ENCODE data around the gene GCC1.
"Not testable (repeated sequence)": the region's sequence is repeated elsewhere in the genome, so short reads cannot be mapped to it uniquely, and the experiment has no call there.

The GCC1 gene

DNA sequence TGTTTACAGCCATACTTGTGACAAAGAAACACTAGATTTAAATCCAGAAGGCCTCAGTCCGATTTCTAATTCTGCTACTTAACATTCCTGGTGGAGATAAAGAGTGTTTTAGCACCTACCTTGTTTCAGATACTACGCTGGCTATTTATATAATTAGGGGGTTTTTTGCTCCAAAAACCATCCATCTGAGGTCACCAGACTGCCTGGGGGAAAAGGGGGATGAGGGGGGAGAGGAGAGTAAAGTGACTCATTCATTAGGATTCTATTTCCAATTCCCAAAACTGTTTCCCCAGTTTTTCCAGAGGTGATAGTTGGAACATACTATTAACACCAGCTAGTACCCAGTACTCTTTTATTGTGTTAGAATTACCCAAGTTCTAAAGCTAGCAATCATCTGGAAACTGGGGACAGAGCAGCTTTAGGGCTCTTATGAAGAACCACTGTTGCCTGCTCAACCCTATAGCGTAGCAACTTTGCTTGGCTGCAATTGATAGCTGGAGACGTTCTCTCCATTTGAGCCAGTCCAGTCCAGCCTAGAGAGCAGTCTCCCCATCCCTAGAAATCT is 6.6 kb downstream of the GCC1 start:
- no peak overlapping the region for H3K27ac ChIP-seq (ENCODE audit: low read depth, low read length)
- peaks cover 34% of the 10 kb centered on the region for H3K79me2 ChIP-seq (ENCODE audit: control insufficient read depth, low read length)
- H3K36me3 ChIP-seq (ENCODE audit: control insufficient read depth, low read length), result peaks cover 40% of the 10 kb centered on the region
- no peak overlapping the region for H3K4me2 ChIP-seq (ENCODE audit: low read length)
- H3K9me3 ChIP-seq (ENCODE audit: control insufficient read depth, insufficient read depth, low read length), result no peaks in the 10 kb centered on the region
- no peak overlapping the region for H3K4me3 ChIP-seq (ENCODE audit: low read length)
- peaks cover 5% of the 10 kb centered on the region for H3K4me1 ChIP-seq (ENCODE audit: control insufficient read depth, low read length)
- H3F3A ChIP-seq (ENCODE audit: control insufficient read depth, insufficient read depth), result no peaks in the 10 kb centered on the region
- TF ChIP-seq EZH2phosphoT487 (IDR thresholded peaks at IDR 0.05; ENCODE audit: borderline replicate concordance, low read length), result no peak
- TF ChIP-seq, protein P1, sequence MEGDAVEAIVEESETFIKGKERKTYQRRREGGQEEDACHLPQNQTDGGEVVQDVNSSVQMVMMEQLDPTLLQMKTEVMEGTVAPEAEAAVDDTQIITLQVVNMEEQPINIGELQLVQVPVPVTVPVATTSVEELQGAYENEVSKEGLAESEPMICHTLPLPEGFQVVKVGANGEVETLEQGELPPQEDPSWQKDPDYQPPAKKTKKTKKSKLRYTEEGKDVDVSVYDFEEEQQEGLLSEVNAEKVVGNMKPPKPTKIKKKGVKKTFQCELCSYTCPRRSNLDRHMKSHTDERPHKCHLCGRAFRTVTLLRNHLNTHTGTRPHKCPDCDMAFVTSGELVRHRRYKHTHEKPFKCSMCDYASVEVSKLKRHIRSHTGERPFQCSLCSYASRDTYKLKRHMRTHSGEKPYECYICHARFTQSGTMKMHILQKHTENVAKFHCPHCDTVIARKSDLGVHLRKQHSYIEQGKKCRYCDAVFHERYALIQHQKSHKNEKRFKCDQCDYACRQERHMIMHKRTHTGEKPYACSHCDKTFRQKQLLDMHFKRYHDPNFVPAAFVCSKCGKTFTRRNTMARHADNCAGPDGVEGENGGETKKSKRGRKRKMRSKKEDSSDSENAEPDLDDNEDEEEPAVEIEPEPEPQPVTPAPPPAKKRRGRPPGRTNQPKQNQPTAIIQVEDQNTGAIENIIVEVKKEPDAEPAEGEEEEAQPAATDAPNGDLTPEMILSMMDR (IDR thresholded peaks at IDR 0.05; ENCODE audit: low read depth, low read length, poor library complexity, severe bottlenecking), result no peak
- H3K9me2 ChIP-seq (replicated peaks; ENCODE audit: control insufficient read depth, low read length), result no peaks in the 10 kb centered on the region
- H3K27me3 ChIP-seq (ENCODE audit: control insufficient read depth, low read length), result no peaks in the 10 kb centered on the region
- peaks cover 9% of the 10 kb centered on the region; the same call in 1 of the 2 replicates for H4K20me1 ChIP-seq (ENCODE audit: control insufficient read depth, insufficient read depth, low read depth, low read length)

DNA sequence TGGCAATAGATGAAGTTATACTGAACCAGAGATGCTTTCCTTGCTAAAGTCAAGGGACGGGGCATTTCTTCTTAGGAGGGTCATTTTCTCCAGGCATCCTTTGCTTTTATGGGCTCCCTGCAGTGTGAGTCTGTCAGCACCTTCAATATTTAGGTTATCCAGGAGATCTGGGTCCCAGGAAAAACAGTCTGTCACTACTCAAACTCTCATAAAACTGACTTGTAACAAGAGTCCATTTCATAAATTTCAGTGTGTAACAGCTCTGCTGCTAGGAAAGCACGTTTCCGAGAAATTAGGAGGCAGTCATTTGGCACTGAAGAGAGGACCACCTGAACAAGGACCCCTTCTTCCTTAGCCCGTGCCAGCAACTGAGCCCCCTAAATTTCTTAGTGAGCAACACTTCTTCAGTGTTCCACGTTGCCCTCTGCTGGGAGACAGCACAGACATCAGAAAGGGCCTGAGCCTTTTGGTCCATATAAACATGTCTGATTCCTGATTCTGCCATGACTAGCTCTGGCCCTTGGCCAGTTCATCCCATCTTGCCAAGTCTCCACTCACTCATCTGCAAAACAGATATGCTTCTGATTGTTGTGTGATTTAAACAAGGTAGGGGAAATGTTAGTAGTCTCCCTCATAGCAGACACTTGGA is 7.2 kb downstream of the GCC1 start:
- Histone ChIP-seq H3K4me1 (ENCODE audit: control insufficient read depth, low read length) (no peaks in the 10 kb centered on the region; the same call in 1 of the 2 replicates), H4K20me1 (ENCODE audit: control insufficient read depth, insufficient read depth, low read depth, low read length) (peaks cover 3% of the 10 kb centered on the region; the same call in 1 of the 2 replicates), H3K9me2 (replicated peaks; ENCODE audit: control insufficient read depth, low read length) (no peaks in the 10 kb centered on the region), H3F3A (ENCODE audit: control insufficient read depth, insufficient read depth) (no peaks in the 10 kb centered on the region), H3K27ac (ENCODE audit: low read depth, low read length) (no peak overlapping the region), H3K27me3 (ENCODE audit: control insufficient read depth, low read length) (no peaks in the 10 kb centered on the region), H3K4me3 (ENCODE audit: low read length) (no peak overlapping the region), H3K9me3 (ENCODE audit: control insufficient read depth, insufficient read depth, low read length) (no peaks in the 10 kb centered on the region), H3K79me2 (ENCODE audit: control insufficient read depth, low read length) (peaks cover 28% of the 10 kb centered on the region), H3K36me3 (ENCODE audit: control insufficient read depth, low read length) (peaks cover 34% of the 10 kb centered on the region), H3K4me2 (ENCODE audit: low read length) (no peak overlapping the region)
- TF ChIP-seq EZH2phosphoT487 (IDR thresholded peaks at IDR 0.05; ENCODE audit: borderline replicate concordance, low read length), result no peak
- TF ChIP-seq, protein P1 (IDR thresholded peaks at IDR 0.05; ENCODE audit: low read depth, low read length, poor library complexity, severe bottlenecking), result peak; percentile 29

DNA sequence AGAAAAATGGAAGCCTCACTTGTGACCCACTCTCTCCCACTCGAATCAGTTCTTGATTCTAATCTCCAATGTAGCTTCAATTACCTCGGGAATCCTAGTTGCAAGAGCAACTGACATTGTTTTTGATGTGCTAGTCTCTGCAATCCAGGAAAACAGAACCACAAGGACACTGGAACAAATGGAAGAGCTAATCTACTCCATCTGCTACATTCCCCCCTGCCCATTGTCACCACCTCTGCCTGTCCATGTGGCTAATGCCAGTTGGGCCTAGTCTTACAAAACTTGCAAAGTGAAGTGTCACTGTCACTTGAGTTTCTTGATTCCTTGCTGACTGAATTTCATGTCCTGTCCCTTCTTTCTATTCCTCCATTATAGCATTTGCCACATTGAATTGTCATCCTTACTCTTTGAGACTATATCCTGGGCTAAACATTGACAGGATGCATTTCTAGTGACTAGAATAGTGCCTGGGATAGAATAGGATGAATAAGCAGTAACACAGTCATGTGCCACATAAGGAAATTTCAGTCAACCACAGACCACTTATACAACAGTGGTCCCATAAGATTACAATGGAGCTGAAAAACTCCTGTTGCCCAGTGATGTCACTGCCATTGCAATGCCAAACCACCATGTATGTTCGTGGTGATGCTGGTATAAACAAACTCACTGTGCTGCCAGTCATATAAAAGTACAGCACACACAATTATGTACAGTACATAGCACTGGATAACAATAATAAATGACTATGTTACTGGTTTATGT is 13.5 kb downstream of the GCC1 start:
- no peak overlapping the region for H3K4me3 ChIP-seq (ENCODE audit: low read length)
- H3K36me3 ChIP-seq (ENCODE audit: control insufficient read depth, low read length), result no peaks in the 10 kb centered on the region
- no peaks in the 10 kb centered on the region for H3K27me3 ChIP-seq (ENCODE audit: control insufficient read depth, low read length)
- no peak overlapping the region for H3K27ac ChIP-seq (ENCODE audit: low read depth, low read length)
- H3K9me2 ChIP-seq (replicated peaks; ENCODE audit: control insufficient read depth, low read length), result no peaks in the 10 kb centered on the region
- no peaks in the 10 kb centered on the region for H3K9me3 ChIP-seq (ENCODE audit: control insufficient read depth, insufficient read depth, low read length)
- 0 out of 2 replicates have a peak, but pooled peaks cover 3% of the 10 kb centered on the region for H3F3A ChIP-seq (ENCODE audit: control insufficient read depth, insufficient read depth)
- H4K20me1 ChIP-seq (ENCODE audit: control insufficient read depth, insufficient read depth, low read depth, low read length), result no peaks in the 10 kb centered on the region
- TF ChIP-seq, protein P1 (IDR thresholded peaks at IDR 0.05; ENCODE audit: low read depth, low read length, poor library complexity, severe bottlenecking), result no peak
- TF ChIP-seq EZH2phosphoT487 (IDR thresholded peaks at IDR 0.05; ENCODE audit: borderline replicate concordance, low read length), result no peak
- no peaks in the 10 kb centered on the region for H3K4me1 ChIP-seq (ENCODE audit: control insufficient read depth, low read length)
- H3K79me2 ChIP-seq (ENCODE audit: control insufficient read depth, low read length), result no peaks in the 10 kb centered on the region
- H3K4me2 ChIP-seq (ENCODE audit: low read length), result no peak overlapping the region

DNA sequence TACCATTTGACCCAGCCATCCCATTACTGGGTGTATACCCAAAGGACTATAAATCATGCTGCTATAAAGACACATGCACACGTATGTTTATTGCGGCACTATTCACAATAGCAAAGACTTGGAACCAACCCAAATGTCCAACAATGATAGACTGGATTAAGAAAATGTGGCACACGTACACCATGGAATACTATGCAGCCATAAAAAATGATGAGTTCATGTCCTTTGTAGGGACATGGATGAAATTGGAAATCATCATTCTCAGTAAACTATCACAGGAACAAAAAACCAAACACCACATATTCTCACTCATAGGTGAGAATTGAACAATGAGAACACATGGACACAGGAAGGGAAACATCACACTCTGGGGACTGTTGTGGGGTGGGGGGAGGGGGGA is 17.4 kb downstream of the GCC1 start:
- H3K79me2 ChIP-seq (ENCODE audit: control insufficient read depth, low read length); H3K4me3 ChIP-seq (ENCODE audit: low read length); H3K36me3 ChIP-seq (ENCODE audit: control insufficient read depth, low read length); H3K4me2 ChIP-seq (ENCODE audit: low read length); H3K9me3 ChIP-seq (ENCODE audit: control insufficient read depth, insufficient read depth, low read length); H3F3A ChIP-seq (ENCODE audit: control insufficient read depth, insufficient read depth); H3K27ac ChIP-seq (ENCODE audit: low read depth, low read length); H3K27me3 ChIP-seq (ENCODE audit: control insufficient read depth, low read length); H3K4me1 ChIP-seq (ENCODE audit: control insufficient read depth, low read length); H4K20me1 ChIP-seq (ENCODE audit: control insufficient read depth, insufficient read depth, low read depth, low read length); H3K9me2 ChIP-seq (replicated peaks; ENCODE audit: control insufficient read depth, low read length): not testable (repeated sequence)

Data from DOHH2 (cell line).